Activated CD4-positive, alpha-beta T cell treated with anti-CD3 and anti-CD28 coated beads, Interleukin-2, amount 10 ng/mL, durations not matched to agents 24 days and 14 days (primary cell): ENCODE measurements around the gene GPAT3. TPM values are rescaled to one million over a fixed set of nuclear protein-coding genes. Genes with fewer than 3 reads are reported as not detected.

Source experiments
- total RNA-seq: library from RNA; stranded (reverse); gene quantifications from 2 replicates; pipeline ENCODE4 v1.2.3, GENCODE V29; 2022

The GPAT3 gene
- total RNA-seq, 1 donor from 2014 or later: 3.6 TPM

Other genes with a start within 250 kb of the GPAT3 start
- 17.7 and 19.8 TPM in 2 replicates for gene HPSE, start 201.3 kb upstream of the GPAT3 start, total RNA-seq
- 9.1 and 11.4 TPM in 2 replicates for gene HELQ, start 80.3 kb upstream of the GPAT3 start, total RNA-seq
- 83.9 and 86.6 TPM in 2 replicates for gene MRPS18C, start 80.0 kb upstream of the GPAT3 start, total RNA-seq
- 10.4 and 12.0 TPM in 2 replicates for gene ABRAXAS1, start 51.0 kb upstream of the GPAT3 start, total RNA-seq